Skeletal muscle cell (primary cell): ENCODE measurements around the gene DHRS3.

ENCODE experiments used
- DNase-seq: peaks from one replicate; pipeline ENCODE4 v3.0.0-alpha.2; 2010; ENCODE audit warnings: low read depth
- H3K4me3 ChIP-seq: 2 replicates; pipeline ENCODE4 v1.5.1; 2011; ENCODE audit warnings: low read depth, mild to moderate bottlenecking, control low read depth, low read length, moderate library complexity

Gene DHRS3

DNA sequence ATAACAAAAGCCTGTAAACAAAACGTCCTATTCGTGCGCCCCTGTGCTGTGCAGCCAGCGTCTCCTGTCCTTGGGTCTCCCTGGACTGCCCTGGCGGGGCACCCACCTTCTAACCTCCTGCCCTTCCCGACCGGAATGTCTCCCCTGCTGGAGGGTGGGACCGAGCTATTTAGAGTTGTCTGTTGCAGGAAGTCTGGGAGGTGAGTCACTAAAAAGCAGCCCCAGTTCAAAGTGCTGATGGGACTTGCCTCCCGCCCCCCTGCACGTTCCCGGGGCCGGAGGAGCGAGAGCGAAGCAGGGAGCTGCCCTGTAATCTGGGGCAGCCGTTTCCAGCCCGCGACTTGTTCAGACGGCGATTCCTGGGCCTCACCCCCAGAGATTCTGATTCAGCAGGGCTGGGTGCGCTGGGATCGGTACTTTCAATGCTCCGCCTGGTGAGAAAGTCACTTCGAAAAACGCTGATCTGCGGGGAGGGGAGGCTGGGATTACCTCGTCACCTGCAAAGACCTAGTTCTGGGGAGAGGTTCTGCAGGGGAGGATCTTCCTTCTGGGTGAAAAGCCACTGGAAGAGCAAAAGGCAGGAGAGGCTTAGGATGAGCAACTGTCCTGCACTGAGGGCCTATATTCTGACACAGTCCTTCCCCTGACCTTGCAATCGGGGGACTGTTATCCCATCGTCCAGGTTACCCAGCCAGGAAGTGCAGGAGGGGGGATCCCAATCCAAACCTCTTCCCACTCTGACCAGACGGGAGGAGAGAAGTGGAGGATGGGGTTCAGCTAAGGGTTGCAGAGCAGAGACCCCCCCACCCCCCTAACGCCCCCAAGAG lies 1.2 kb upstream of the DHRS3 start:
- peak overlapping the region; percentile 57 for H3K4me3 ChIP-seq
- no peak for DNase-seq

GRCh38 chr1:12618661-12618964 lies 603 bp upstream of the DHRS3 start:
- peak overlapping the region; percentile 57 for H3K4me3 ChIP-seq
- DNase-seq: no peak

GRCh38 chr1:12617511-12617900 lies 504 bp downstream of the DHRS3 start:
- DNase-seq: no peak
- H3K4me3 ChIP-seq: peak overlapping the region; percentile 57

DNA sequence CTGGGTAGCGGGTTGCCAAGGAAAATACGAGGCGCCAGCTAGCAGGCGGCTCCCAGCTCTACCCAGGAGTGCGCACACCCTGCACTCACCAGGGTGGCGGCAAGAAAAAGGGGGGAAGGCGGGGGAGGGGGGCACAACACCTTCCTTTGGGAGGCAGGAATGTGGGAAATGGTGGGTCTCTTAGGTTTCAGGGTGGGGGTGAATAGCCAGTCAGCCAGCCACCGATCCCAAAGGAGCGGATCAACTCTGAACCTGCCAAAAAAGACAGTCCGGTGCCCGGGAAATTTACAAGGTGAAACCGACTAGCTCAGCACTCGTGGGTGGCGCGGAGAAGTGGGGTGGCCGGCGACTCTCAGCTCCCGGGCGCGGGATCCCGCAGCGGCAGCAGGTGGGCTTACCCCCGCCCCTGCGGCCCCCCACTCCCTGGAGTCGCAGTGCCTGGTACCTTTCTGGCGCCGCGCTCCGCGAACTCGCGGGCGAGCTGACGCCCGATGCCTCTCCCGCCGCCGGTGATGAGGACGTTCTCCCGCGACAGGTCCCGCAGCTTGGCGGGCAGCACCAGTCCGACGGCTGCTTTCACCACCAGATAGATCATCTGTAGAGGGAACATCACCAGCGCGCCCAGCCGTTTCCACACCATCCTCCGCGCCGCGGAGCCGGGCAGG lies 1.2 kb downstream of the DHRS3 start:
- H3K4me3 ChIP-seq: peak overlapping the region; percentile 57
- no peak for DNase-seq

- DNase-seq: no peak
- peak overlapping the region; percentile 57 for H3K4me3 ChIP-seq
These were observed 1.9 kb downstream of the DHRS3 start for GRCh38 chr1:12615865-12616708.

DNA sequence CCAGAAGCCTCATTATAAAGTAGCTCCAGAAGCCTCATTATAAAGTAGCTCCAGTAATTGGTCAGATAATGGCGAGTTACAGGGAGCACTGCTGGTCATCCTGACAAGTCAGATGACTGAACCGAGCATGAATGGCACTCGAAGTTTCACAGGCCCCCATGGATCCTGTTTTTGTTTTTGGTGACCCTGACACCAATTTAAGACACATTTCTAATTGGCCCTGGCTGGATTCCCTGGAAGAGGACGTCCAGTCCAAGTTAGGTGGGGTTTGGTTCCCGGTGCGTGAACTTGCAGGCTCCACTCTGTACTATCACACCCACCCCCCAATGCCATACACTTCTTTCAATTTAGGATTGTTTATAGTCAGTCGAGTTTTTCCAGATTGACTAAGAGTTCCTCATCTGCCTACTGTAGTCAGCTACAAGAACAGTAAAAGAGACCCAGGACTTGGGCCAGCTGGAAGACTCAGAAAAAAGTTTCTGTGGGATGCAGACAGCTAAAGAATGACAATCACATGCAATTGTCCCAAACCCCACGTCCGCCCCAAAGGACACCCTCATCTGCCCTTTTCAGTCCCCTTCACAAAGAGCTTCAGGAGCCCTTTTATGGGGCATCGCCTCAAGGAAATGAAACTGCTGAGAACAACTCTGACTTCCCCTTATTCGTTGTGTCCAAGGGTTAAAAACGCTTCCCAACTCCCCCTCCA lies 2.7 kb downstream of the DHRS3 start:
- DNase-seq: no peak
- peak overlapping the region; percentile 57 for H3K4me3 ChIP-seq

DNA sequence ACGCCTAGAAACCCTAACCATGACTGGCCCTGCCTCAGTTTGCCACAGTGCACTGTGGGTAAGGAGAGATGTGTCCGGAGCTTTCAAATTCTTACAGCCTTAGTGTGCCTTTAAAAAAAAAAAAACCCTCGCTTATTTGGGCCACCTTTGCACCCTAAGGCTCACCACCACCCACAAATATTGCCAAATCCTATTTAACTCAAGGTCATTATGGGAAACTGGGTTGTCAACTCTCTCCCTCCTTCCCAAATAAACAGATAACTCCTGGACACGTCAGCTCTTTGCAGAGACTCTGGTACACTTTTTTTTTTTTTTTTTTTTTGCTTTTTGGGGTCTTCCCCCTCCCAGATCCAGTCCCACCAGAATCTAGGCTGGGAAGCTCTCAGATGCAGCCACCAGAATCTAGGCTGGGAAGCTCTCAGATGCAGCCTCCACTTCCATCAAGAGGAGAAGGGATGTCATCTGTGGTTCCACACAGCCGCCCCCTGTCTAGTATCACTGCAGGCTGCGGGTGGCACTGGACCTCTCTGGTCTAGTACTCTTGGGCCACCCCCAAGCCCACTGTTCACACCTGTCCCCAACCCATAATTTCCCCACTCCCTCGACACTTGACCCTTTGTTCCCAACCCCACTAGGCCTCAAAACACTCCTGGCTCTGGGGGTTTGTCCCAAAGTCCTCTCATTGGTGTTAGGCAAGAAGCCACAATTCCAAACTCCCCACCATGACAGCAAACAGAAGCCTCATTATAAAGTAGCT lies 3.4 kb downstream of the DHRS3 start:
- no peak overlapping the region for H3K4me3 ChIP-seq
- DNase-seq: no peak

- H3K4me3 ChIP-seq: no peak overlapping the region
- no peak for DNase-seq
These were observed 4.8 kb downstream of the DHRS3 start for GRCh38 chr1:12613180-12613579.

GRCh38 chr1:12610941-12611340 lies 7.1 kb downstream of the DHRS3 start:
- H3K4me3 ChIP-seq: no peak overlapping the region
- DNase-seq: no peak

GRCh38 chr1:12610305-12610935 lies 7.6 kb downstream of the DHRS3 start:
- no peak for DNase-seq
- no peak overlapping the region for H3K4me3 ChIP-seq

DNA sequence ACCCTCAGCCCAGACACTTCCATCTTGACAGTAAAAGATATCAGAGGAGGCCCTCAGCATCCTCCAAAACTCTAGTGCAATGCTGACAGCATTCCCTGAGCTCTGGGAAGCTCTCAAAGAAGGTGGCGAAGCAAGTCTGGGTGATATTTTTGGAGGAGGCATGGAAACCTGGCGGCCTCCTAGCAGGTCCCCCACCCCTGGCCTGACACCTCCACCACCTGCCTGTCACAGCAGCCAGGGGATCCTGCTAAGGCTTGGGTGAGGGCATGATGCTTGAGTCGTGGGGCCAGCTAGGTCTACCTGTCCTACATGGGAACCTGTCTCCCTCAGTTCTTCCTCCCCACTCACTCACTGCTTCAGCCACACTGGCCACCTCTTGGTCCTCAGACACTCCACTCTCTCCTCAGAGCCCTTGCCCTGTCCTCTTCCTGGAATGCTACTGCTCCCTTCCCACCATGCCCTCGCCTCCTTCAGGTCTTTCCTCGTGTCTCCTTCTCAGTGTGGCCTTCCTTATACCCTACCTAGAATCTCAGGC lies 8.5 kb downstream of the DHRS3 start:
- H3K4me3 ChIP-seq: no peak overlapping the region
- DNase-seq: no peak

DNA sequence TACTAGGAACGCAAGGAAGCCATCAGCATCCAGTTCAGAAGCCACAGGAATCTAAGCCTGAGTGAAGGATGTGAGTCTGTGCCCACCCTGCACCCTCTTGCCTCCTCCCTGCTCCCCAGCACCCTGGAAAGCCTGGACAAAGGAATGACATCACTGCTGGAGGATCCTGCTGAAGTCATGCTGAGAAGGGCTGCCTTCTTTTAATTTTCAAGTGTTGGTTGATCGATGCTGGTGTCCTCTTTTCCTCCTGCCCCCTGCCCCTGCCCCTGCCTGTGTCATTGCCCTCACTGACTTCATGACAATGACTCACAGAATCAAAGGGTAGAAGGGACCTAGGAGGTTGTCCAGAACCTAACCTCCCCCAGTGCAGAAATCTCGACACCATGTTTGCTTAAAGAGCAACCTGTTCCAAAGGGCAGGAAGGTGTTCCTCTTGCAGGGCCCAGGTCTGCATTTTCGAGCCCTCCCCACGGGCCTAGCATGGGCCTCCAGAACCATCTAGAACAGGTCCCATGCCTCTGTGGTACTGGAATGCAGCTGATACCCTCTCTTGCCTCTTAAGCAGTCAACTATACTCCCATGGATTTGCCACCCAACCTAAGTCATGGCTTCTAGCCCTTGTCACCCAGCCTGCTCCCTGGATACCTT lies 9.6 kb downstream of the DHRS3 start:
- no peak for DNase-seq
- H3K4me3 ChIP-seq: no peak overlapping the region

DNA sequence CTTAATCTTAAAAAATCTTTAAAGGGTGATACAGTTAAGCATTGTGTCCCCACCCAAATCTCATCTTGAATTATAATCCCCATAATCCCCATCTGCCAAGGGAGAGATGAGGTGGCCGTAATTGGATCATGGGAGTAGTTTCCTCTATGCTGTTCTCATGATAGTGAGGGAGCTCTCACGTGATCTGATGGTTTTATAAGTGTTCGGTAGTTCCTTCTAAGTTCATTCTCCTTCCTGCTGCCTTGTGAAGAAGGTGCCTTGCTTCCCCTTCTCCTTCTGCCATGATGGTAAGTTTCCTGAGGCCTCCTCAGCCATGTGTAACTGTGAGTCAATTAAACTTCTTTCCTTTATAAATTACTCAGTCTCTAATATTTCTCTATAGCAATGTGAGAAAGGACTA lies 10.7 kb downstream of the DHRS3 start:
- H3K4me3 ChIP-seq: no peak overlapping the region
- DNase-seq: no peak

GRCh38 chr1:12604986-12605385 lies 13.0 kb downstream of the DHRS3 start:
- no peak overlapping the region for H3K4me3 ChIP-seq
- DNase-seq: no peak

DNA sequence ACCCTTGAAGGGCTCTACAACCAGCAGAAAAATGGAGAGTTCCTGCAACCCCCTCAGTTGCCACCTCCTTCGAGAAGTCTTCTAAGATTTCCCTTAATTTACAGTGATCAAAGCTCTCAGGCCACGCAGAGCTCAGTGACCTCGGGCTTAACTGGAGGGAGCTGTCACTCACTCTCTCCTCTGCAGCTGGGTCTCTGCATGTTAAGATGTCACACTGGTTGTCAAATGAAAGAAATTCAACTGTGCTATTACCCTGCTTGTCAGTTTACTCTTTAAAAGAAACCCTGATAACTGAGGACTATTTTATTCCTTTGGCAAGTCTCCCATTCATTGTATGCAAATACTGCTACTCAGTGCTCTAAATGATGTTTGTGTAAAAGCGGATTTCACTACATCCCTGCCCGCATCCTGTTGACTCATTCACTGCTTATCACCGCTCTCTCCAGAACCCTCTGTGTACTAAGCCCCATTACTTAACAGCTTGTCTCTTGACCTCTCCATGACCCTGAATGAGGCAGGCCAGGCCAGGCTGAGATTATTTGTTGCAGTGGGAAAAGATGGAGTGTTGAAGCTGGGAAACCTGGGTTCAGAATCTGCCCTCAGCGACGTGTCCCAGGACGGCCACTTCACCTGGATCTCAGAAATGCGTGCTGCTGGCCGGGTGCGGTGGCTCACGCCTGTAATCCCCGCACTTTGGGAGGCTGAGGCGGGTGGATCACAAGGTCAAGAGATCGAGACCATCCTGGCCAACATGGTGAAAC lies 13.7 kb downstream of the DHRS3 start:
- no peak overlapping the region for H3K4me3 ChIP-seq
- peak; percentile 91 for DNase-seq

DNA sequence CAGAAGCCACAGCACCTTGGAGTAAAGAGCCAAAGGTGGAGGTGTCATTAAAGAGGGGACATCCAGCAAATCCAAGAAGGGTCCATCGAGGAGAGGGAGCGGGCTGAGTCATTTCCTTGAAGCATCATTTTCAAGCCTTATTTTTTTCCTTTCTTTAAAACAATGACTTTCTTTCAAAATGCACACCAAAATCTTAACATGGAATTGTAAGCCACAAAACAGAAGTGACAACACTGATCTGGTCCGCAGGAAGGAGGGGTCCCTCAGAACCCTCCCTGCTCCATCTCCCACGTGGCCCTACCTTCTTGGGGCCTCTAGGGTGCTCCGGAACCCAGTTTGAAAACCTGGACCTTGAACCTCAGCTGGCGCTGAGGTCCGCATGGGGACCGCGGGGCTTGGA lies 14.8 kb downstream of the DHRS3 start:
- DNase-seq: no peak

DNA sequence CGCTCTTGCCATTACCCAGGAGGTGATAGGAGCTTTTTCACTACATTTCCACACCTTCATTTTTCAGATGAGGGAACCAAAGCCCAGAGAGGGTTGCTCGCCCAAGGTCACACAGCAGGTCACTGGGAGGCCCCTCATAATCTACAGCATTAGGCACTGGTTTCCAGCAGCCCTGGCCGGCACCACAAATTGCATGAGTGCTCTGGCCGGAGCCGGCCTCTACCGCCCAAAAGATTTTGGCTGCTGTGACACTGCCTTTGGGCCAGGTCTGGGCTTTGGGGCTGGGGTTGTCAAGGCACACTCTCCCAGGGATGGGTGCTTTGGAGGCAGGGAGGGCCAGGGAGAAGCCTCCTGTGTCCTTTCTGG lies 15.4 kb downstream of the DHRS3 start:
- no peak for DNase-seq
- H3K4me3 ChIP-seq: no peak overlapping the region

More for the DNA sequence above, 14.8 kb downstream of the DHRS3 start:
- H3K4me3 ChIP-seq: no peak overlapping the region
